ENCODE data around the gene FAM181A. TPM values are rescaled to one million over a fixed set of nuclear protein-coding genes. Genes with fewer than 3 reads are reported as not detected.

The FAM181A gene
- total RNA-seq, 1 donor from 2014 or later = not detected

DNA sequence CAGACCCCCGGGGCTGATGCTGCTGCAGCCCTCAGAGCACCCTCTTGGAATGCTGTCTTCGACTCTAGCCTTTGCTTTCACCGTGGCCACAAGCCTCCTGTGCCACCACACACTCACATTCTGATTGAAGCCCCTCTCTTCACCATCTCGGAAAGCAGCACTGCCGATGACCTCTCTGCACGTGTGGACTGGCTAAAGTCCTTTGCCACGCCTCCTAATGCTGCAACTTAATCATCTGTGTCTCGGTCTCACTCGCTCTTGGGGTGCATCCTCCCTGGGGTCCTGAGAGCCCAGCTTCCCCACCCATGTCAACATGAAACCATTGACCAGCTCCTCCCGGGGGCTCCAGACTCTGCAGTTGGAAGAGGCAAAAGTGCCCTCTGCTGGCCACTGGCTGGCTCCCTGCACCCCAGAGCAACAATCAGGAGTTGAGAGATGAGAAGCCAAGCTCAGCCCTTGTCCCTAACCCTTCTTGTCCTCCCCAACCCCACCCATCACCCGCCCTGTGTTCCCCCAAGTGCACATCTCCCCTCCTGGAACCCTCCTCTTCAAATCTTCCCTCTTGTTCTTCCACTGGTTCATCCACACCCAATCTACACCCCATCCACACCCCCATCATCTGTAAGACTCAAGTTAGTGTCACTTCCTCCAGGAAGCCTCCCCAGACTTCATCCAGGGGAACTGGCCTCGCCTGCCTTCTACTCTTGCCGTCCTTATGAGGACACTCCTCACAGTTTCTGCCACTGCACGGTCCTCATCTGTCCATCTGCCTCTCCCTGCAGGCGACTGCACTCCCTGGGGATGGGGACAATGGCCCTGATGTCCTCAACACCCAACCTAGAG, 23.6 kb upstream of the FAM181A start:
- DNase-seq (ENCODE audit: low read depth) = no peak

- no peak for DNase-seq (ENCODE audit: low read depth)
These were observed 21.5 kb upstream of the FAM181A start for GRCh38 chr14:93905623-93906022.

DNA sequence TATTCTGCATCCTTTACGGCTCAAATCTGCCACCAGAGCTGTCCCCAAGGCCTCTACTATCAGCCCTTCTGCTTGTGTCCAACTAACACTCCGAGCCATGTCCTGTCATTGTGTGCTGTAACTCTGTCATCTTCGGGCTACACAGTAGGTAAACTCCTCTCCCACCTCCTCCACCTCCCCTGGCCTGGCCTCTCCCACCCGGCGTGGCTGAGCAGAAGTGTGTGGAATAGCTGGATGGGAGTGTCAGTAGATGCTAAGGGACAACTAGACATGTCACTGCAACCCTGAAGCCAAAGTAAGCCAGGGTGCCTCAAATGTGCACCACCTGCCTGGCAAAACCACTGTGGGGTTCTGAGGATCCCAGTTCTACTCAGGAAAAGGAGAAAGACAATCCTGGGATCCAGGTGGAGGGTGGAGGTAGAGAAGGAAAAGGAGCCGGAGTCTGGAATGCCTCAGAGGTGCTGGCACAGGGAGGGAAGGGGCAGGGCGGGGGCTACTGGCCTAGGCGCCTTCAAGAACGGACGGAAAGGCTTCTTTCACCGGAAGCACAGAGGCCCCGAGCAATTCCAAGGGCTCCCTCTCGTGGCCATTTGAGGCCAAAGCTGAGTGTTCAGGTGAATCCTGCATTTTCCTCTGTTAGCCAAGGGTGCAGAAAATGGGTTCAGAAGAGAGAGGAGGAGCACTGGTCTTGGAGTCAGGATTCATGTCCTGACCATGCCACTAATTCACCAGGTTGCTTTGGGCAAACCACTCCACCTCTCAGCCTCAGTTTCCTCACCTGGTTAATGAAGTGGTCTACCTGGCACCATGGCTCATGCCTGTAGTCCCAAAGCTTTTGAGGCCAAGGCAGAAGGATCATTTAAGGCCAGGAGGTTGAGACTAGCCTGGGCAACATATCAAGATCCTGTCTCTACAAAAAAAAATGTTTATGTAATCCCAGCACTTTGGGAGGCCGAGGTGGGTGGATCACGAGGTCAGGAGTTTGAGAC, 20.5 kb upstream of the FAM181A start:
- DNase-seq (ENCODE audit: low read depth) = peak; percentile 29

- DNase-seq (ENCODE audit: low read depth) = no peak
These were observed 17.6 kb upstream of the FAM181A start for GRCh38 chr14:93909429-93910128.

DNA sequence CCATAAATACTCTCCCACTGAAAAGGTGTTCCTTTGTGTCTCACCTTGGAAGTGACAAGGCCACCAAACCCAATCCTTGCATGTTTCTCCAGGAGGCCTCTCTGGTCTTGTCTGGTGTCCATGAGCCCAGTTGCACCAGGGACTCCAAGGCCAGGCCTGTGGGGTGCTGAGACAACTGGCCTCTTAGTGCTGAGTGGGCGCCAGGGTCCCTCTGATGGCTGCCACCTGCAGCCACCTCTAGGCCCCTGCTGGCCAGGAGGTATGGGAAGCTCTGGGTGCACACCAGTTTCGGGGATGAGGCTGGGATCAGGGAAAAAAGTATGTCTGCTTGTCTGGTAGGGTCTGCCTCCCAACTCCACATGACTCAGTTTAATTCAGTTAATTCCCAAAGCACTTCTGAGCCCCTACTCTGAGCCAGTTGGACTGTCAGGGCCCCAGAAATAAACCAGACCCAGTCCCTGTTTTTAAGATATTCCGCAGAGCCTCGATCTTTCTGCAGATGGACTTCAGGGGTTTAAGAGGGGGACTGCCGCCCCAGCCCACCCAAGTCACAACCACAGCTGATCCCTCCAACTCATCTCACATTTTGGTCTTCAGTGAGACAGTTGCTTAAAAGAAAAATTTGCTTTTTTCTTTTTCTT, 15.0 kb upstream of the FAM181A start:
- no peak for DNase-seq (ENCODE audit: low read depth)

- no peak for DNase-seq (ENCODE audit: low read depth)
These were observed 14.4 kb upstream of the FAM181A start for GRCh38 chr14:93912782-93913181.

- DNase-seq (ENCODE audit: low read depth) = no peak
These were observed 12.9 kb upstream of the FAM181A start for GRCh38 chr14:93914278-93914677.

DNA sequence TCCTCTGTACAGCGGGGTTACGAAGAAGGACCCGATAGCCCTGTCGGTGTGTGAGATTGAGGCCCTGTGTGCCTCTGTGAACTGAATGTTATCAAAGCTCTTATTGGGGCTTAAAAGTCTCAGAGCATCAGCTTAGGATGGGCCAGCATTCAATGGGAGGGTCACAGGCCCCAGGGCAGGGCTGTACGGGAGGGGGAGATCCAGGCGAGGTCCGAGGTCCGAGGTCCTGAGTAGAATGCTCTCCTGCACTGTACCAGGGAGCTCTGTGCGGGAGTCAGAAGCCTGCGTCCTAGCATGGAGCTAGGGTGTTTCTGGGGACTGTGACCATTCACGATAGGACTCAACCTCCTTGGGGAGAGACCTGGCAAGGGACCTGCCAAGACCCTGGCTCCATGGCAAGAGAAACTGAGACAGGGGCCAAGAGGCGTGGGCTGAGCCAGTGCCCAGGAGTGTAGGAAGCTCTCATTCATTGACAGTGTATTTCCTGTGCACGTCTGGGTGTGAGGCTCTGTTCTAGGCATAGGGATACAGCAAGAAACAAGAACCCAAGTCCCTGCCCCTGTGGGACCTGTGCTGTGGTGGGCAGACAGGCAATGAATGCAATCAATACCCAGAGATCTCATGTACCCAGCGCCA, 12.0 kb upstream of the FAM181A start:
- DNase-seq (ENCODE audit: low read depth) = no peak

- DNase-seq (ENCODE audit: low read depth) = no peak
These were observed 11.3 kb upstream of the FAM181A start for GRCh38 chr14:93915800-93916199.

DNA sequence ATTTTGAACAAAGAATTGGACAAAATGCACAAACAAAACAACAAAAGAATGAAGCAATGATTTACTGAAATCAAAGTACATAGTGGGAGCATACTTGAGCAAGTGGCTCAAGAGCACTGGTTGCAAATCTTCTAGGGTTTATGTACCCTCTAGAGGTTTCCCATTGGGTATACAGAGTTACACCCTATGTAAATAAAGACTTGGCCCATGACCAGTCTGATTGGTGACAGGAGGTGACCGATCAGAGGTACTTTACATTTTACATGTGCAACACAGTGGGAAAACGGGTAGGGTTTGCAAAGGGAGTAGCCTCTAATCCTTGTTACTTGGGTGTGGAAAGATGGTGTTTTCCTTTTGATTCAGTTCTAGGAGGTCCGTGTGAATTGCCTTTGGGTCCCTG, 10.6 kb upstream of the FAM181A start:
- no peak for DNase-seq (ENCODE audit: low read depth)

GRCh38 chr14:93917141-93917540, 10.0 kb upstream of the FAM181A start:
- no peak for DNase-seq (ENCODE audit: low read depth)

DNA sequence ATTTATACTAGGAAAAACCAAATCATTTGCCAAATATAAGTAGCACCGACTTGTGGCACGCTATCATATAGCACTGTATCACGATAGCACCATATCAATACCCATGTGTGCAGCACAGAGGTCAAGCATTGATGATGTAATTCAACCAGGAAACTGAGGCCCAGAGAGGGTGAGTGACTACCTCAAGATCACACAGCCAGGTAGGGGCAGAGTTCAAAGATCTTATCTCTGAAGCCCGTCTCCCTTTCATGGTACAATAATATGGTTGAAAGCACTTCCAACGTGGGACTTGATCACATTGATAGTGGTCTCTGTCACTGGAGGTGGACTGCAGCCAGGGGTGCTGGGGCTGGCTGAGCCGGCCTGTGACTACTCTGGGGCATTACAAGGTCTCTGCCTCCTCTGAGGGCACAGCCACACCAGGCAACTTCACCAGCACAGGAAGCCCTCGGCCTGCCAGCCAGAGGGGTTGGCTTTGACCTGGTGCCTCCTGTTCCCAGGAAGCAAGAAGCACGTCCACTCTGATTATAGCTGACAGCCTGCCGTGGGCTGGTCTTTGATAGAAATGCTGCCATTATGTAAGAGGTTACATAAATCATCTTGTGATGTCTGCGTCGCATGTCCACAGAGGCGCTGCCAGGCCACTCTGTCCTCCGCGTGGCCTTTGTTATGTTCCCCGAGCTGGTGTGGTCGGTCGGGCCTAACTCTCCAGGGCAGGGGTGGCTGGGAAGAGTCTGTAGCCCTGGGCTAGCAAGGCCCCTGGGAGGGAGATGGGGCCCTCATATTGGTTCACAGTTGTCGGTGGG, 5.9 kb upstream of the FAM181A start:
- DNase-seq (ENCODE audit: low read depth) = no peak

DNA sequence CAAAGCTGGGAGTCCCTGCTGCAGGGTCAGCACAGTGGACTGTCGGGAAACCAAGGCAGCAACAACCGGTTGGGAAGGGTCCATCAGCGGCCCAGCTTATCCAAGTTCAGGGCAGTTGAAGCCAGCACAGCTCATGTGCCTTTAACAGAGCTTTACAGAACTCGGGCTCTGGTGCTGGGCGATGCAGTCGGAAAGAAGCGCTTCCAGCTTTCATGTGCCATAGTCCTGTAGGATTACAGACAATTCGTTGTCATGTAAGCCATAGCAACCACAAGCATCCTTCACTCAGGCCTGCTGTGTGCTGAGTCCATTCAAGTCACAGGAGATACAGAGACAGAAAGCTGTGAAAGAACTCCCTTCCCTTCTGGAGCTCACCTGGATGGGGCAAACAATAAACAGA, 3.5 kb upstream of the FAM181A start:
- no peak for DNase-seq (ENCODE audit: low read depth)

- DNase-seq (ENCODE audit: low read depth) = no peak
These were observed 2.4 kb upstream of the FAM181A start for GRCh38 chr14:93924592-93925355.

DNA sequence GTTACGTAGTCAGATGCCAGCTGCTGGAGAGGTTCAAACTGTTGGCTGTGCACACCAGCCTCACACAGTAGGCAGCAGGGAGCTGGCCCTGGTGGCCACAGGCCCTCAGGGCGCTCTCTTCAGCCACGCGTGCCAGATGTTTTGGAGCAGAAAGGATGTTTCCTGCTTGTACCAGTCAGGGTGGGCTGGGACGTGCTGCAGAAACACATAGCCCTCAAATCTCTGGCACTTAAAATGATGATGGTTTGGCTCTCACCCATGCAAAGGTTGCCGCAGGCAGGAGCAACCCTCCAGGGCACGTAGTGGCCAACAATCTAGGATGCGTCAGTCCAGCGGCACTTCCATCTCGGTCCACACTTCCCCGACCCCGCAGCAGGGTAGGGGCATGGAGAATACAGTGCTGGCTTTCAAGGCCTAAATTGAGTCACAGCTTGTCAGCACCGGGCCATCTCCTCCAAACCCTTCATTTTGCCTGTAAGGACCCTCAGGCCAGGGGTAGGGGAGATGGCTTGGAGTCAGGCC, 1.7 kb upstream of the FAM181A start:
- no peak for DNase-seq (ENCODE audit: low read depth)

DNA sequence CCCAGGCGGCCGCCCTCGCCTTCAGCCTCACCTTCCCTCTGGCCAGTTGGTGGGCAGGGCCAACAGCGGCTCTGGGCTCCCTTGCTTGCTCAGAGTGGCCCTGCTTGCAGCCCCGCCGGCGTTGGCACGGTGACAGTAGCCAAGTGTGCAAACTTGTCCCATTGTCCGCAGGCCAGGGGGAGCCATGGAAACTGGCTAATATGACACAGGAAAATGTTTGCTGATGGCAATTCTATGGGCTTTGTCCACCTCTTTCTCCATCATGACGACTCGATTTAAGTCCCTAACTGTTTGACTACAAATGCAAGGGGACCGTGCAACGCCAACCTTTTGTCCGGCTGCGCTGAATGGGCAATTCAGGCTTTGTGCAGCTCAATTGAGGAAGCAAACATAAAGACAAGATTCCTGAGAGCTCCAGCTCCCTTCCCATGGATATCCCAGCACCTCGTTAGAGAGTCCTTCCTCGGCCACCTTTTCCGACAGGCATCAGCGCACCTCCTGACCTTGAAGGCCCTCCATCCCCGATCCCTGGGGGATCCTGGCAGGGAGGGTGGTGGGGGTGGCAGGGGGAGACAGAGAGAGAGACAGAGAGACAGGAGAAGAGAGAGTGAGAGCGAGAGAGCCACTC, 785 bp upstream of the FAM181A start:
- DNase-seq (ENCODE audit: low read depth) = no peak

DNA sequence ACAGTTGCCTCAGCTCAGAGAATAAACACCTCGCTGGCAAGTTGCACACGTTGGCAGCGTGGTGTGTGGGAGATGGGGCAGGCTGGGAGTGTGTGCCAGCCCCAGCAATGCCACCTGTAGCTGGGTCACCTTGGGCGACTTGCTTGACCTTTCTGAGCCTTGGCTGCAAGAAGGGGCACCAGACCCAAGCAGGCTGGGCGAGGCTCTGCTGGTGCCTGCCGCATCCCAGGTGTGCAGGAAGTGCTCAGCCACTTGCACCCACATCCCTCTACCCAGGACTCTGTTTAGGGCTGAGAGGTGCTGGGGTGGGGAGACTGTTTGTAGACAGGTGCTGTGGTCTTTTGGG, 629 bp downstream of the FAM181A start:
- no peak for DNase-seq (ENCODE audit: low read depth)

DNA sequence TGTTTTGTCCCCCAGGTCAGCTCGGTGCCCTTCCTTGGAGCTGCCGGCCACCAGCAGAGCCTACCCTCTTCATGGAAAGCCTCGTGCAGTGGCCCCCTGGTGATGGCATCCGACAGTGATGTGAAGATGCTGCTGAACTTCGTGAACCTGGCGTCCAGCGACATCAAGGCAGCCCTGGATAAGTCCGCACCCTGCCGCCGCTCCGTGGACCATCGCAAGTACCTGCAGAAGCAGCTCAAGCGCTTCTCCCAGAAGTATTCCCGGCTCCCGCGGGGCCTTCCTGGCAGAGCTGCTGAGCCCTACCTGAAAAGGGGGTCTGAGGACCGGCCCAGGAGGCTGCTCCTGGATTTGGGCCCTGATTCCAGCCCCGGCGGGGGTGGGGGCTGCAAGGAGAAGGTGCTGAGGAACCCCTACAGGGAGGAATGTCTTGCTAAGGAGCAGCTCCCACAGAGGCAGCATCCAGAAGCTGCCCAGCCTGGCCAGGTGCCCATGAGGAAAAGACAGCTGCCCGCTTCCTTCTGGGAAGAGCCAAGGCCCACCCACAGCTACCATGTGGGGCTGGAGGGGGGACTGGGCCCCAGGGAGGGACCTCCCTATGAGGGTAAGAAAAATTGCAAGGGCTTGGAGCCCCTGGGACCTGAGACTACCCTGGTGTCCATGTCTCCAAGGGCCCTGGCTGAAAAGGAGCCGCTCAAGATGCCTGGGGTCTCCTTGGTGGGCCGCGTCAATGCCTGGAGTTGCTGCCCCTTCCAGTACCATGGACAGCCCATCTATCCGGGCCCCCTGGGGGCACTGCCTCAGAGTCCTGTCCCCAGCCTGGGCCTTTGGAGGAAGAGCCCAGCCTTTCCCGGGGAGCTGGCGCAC, 1.3 kb downstream of the FAM181A start:
- DNase-seq (ENCODE audit: low read depth) = no peak
